Stimulated activated CD4-positive, alpha-beta T cell treated with anti-CD3 and anti-CD28 coated beads, Interleukin-12 subunit alpha, Interleukin-12 subunit beta, amount 100 ng/mL, for 48 hours (primary cell): ENCODE data around the gene PAN3.

Experiments
- DNase-seq, 3 donors: peaks; one replicate each; pipeline ENCODE4 v3.0.0-alpha.2; 2020; ENCODE audit warnings: low read depth in 2 of 3, low spot score in 1 of 3

The PAN3 gene

DNA sequence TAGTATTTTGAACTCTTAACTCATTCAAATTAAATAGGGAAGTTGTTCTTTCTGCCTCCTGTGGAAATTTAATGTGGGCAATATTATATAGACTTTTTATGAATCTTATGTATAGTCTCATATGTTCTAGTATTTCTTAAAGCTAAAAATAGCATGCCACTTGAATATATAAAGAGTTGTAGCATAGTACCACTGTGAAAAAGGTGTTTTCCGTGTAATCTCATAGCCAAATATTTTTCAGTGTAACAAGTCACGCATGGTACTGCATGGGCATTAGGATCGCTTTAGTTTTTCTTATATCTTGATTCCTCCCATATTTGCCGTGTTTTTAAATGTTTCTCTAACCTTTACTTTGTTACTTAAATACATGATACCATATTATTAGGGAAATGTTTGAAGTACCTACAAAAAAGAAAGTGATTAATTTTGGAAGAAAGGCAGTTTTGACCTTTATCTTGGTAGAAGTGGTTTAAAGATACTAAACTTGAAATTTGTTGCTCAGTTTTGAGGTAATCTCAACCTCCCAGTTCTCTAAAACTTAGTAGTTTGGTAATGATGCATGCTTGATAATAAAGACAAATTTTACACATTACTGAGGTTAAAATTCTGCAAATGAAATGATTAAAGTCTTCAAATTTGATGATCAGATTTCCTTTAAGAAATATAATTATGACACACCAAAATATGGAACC is 81.2 kb downstream of the PAN3 start:
- no peak for DNase-seq

DNA sequence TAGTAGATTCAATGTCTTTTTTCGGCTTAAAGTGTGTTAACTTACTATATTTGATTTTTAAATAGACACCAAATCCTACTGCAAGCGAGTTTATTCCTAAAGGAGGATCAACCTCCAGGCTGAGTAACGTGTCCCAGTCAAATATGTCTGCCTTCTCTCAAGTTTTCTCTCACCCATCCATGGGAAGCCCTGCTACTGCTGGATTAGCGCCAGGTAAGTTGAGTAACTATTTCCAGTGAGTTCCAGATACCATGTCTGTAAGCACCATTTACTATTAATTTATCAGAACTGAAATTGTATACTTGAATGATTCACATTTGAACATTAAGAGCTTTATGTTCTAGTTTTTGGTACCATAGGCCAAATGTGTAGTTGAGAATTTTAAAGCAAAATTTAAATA is 81.8 kb downstream of the PAN3 start:
- no peak for DNase-seq

DNA sequence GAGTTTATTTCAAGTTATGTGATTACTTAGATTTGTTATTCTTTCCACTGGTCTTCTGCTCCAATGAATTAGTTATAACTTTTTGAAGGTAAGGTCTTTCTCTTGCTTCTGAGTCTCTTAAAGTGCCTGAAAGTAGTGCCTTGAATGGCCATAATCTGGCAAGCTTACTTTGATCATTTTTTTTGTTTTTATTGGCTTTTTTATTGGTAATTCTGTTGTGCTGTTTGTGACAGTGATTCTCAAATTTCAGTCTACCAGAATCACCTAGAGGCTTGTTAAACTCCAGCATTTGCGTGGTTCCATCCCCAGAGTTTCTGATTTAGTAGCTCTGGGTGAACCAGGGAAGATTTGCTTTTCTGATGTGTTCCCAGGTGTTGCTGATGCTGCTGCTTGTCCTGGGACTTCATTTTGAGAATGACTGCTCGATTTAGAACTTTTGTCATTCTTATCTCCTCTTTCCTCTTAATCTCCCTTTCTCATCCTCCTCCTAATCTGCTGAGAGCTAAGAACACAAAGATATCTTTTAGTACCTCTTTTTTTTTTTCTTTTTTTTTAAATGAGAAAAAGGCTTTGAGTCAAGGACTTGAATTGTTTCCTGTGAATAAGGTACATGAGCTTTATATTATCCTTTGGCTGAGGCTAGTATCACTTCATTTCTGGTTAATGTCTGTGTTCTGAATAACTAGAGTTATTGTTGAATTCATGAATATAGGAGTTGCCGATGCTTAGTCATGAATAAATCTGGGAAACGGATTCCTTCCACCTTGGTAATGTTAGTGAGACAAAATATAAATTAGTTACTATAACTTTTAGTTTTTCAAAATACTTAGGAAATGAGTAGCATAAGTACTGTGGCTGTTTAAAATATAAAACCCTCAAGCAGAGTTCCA is 91.4 kb downstream of the PAN3 start:
- DNase-seq: no peak

DNA sequence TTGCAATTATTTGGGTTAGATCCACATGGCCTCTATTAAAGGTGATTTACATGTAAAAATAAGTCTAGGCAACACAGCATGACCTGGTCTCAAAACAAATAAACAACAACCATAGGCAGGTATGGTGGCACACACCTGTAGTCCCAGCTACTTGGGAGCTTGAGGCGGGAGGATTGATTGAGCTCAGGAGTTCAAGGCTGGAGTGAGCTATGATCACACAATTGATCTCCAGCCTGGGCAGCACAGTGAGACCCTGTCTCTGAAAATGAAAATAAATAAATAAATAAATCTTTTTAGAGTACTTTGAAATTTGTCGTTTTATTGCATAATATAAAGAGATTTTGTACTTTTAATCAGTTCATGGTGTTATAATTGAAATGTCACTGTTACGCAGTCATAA is 93.3 kb downstream of the PAN3 start:
- DNase-seq: no peak

DNA sequence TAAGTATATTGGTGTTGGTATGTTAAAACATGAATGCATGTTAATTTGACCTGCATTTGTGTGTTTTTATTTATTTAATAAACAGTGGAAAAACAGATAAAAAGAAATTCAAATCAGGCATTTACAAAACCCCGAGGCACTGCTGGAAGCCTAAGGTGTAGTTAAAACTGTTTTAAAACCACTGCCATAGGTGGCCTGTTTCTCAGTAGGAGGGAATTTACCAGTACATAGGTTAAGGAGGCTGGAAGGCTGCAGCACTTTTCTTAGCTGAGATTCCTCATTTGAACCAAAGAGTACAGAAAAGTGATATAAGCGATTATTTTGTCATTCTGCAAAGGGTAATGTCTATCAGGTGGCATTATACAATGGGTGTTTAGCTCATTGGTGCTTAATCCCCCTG is 99.6 kb downstream of the PAN3 start:
- no peak for DNase-seq

DNA sequence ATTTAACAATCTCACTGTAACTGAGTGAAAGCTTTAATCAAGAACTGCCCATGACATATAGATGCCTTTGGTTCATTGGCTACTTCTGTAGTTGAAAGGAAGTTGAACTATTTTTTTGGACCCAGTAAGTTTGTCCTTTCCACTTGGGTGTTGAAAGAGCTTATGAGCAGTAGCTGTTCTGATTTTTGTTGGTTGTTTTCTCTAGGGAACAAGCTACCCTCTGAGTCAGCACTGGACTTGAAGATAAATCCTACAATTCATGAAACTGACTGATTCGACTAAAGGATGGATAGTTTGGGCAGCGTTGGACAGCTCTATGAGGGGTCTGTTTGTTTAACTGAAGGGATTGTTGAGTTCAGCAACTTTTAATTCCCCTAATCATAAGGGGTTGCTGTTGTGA is 101.0 kb downstream of the PAN3 start:
- no peak for DNase-seq

DNA sequence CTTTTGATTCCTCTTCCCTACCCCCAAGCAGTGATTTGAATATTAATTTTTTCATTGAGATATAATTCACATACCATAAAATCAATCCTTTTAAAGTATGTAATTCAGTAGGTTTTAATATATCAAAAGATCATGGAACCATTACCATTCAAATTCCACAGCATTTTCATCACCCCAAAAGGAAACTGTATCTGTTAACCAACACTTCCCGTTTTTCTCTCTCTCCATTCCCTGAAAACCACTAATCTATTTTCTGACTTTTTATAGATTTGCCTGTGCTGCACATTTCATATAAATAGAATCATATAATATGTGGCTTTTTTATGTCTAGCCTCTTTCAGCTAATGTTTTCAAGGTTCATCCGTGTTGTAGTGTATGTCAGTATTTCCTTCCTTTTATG is 107.1 kb downstream of the PAN3 start:
- DNase-seq: no peak

DNA sequence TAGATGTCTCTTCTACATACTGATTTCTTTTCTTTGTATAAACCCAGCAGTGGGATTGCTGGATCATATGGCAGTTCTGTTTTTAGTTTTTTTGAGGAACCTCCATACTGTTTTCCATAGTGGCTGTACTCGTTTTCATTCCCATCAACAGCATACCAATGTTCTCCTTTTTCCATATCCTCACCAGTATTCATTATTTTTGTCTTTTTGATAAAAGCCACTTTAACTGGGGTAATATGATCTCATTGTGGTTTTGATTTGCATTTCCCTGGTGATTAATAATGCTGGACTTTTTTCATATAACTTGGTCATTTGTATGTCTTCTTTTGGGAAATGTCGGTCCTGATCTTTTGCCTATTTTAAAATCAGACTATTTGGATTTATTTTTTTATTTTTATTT is 108.5 kb downstream of the PAN3 start:
- no peak for DNase-seq

DNA sequence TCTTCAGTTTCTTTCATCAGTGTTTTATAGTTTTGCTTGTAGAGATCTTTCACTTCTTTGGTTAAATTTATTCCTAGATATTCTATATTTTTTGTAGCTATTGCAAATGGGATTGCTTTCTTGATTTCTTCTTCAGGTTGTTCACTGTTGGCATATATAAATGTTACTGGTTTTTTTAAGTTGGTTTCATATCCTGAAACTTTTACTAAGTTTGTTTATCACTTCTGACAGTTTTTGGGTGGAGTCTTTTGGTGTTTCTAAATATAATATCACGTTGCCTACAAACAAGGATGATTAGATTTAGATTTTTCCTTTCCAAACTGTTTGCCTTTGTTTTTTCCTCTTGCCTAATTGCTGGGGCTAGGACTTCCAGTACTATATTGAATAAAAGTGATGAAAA is 109.7 kb downstream of the PAN3 start:
- DNase-seq: no peak

DNA sequence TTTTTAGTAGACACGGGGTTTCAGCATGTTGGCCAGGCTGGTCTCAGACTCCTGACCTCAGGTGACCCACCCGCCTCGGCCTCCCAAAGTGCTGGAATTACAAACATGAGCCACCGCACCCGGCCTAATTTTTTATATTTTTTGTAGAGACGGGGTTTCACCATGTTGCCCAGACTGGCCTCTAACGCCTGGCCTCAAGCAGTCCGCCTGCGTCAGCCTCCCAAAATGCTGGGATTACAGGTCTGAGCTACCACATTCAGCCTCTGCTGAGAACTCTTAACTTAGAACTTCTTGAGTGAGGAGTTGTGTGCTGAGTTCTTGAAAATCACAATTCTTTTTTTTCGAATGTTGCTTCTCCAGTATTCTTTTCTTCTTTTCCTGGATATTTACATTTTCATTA is 112.2 kb downstream of the PAN3 start:
- DNase-seq: no peak

DNA sequence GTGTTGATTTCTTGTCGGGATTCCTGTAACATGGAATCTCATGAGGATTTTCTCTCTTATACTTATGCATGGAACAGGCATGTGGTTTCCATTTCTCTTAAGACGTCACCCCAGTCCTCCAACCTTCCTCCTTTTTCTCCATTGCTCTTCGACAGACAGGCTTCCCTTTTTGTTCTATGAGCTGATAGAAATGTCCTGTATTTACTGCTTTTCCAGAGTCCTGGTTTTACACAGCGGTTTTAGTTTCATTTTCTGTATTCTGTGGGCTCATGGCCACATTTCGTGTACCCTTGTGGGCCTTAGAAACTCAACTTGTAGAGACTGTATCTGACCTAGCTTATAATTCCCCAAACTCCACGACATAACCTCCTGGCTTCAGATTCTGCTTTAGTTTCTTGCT is 113.1 kb downstream of the PAN3 start:
- DNase-seq: no peak

DNA sequence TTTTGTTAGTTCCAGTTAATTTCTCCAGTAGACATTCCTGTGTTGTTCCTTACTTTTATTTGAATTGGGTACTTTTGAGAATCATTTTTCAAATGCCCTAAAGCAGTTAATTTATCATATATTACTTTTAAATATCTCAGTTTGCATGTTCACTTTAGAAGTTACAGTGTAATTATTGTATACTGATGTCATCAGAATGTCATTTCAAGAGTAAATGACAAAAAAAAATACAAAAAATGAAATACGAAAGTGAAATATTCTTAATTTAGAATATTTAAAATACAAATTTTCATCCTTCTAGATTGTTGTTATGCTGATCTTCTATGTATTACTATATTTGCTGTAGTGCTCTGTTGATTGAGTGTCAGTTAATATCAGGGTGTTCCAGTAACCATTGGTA is 114.2 kb downstream of the PAN3 start:
- DNase-seq: no peak

DNA sequence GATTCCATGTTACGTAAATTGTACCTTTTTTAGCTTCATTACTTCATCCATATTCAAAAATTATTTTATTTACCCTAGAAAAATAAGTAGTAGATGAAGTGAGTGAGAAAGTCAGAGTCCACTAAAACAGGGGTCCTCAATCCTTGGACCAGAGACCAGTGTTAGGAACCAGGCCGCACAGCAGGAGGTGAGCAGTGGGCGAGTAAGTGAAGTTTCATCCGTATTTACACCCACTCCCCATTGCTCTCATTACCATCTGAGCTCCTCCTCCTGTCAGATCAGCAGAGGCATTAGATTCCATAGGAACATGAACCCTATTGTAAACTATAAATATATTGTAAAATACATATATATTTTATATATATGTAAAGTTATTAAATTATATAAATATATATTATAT is 119.0 kb downstream of the PAN3 start:
- DNase-seq: no peak

DNA sequence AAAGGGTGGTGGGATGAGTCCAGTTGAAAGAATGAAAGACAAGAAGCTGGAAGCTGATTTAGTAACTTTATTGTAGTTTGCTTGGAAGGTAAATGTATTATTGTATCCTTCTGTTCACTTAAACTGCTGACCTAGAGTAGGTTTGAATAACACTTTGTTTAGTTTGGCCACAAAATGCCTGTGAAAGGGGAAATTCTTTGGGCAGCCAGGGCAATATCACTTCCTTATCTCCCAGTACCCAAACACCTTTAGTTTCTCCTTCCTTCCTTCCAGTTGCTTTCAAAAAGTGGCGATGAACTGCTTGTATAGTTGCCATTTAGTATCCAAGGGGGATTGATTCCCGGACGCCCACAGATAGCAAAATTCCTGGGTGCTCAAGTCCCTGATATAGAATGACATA is 120.1 kb downstream of the PAN3 start:
- DNase-seq: no peak

DNA sequence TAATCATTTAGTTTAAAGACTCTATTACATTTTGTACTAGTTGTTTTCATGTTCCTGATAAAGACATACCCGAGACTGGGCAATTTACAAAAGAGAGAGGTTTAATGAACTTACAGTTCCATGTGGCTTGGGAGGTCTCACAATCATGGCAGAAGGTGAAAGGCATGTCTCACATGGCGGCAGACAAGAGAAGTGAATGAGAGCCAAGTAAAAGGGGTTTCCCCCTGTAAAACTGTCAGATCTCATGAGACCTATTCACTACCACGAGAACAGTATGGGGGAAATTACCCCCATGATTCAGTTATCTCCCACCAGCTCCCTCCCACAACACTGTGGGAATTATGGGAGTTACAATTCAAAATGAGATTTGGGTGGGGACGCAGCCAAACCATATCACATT is 129.2 kb downstream of the PAN3 start:
- DNase-seq: no peak

DNA sequence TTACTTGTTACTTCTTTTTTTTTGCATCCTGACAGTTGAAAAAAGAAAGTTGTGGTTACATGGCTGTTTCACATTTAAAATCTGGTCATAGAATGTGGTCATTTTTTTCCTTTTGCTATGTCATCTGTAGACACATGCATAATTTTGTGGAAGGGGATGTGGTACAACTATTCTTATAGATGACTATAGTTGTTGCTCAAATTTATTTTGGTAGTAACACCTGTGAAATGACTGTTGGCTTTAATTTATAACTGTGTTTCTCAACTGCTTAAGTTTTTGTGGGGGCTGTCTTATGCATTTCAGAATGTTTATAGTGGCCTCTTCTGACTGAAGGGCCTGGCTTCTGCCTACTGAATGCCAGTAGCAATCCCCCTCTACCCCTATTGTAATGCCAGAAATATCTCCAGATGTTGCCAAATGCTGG is 130.5 kb downstream of the PAN3 start:
- no peak for DNase-seq

DNA sequence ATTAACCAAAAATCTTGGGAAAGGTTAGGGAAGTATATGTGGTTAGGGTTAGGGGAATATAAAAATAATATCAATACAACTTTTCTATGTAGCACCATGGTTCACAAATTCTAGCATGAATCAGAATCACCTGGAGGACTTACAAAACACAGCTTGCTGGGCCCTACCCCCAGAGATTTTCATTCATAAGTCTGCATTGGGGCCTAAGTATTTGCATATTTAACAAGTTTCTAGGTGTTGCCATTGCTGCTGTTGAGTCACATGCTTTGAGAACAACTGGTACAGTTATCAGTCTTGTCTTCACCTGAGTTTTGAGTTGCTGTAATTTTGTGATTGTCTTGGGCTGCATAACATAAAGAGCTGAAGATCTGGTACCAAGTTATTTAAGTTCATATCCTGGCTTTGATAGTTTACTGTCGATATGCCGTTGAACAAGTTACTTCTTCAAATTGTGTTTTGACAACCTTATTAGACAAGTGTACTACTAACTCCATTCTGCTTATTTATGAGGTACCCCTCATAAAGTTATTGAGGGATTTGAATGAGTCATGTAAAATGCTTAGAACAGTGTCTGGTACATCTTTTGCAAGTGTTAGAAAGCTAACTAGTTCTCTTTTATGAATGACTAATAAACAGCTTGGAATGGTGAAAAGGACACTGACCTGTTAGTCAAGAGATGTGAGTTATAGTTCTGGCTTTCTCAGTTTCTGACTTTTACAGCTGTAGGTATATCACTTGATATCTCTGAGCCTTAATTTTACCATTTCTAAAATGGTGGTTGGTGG is 132.9 kb downstream of the PAN3 start:
- DNase-seq: no peak

DNA sequence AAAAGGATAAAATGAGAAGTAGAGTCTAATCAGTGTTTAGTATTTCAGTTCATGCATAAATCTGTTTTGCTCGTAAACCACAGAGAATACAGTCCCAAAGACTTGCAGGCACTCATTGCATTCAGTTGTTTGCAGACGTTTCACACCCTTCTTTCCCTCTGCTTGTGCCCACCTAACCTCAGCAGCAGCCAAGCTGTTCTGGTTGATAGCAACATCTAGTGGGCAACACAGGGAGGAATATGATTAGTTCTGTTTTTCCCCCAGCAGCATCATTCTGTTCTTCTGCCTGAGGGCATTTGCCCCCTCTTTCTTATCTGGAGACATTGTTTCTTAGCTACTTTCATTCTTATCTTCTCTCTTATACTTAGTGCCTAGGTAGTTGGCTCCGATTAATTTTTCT is 135.6 kb downstream of the PAN3 start:
- DNase-seq: no peak

DNA sequence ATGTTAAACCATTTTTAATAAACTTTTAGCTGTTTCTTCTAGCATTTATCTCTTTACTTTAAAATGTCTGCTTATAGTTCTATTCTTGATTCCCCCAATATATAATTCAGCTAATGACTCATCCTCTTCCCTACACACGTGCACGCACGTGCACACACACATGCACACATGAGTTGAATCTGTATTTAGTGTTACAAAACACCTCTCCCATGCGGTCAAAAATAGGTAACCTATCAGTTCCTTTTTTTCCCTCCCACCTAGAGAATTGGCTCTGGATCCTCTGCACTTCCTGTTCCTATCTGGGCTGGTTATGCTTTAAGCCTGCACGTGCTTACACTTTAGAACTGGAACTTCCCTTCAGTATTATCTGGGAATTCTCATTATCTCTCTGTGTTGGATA is 144.1 kb downstream of the PAN3 start:
- DNase-seq: no peak

DNA sequence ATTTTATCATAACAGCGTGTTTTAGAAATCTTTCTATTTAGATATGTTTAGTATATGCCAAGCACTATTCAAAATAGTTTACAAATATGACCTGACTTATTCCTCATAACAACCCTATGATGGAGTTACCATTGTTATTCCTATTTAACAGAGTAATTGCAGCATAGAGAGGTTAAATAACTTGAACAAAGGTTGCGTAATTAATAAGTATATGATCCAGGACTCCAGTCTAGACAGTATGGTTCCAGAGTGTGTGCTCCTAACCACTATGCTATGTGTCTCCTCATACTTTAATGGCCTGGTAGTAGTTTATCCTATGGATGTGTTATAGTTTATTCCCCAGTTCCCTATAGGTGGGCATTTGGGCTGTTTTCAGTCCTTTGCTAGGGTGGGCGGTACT is 145.3 kb downstream of the PAN3 start:
- DNase-seq: no peak

DNA sequence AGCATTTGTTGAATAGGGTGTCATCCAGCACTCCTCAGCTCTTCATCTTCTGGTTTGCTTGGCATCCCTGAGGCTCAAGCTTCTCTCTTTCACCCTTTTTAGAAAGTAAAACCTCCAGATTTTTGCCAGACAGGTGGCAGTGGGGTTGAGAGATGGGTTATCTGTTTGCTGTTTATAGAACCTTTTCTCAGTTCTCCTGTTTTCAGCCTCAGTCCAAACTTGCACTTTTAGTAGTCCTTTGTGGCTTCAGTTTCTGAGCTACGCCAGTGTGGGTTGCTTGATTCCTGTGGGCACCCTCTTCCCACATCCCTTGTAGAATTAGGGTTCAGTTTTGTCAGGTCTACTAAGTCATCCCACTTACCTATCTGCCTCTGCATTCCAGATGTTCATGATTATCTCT is 147.9 kb downstream of the PAN3 start:
- DNase-seq: no peak

DNA sequence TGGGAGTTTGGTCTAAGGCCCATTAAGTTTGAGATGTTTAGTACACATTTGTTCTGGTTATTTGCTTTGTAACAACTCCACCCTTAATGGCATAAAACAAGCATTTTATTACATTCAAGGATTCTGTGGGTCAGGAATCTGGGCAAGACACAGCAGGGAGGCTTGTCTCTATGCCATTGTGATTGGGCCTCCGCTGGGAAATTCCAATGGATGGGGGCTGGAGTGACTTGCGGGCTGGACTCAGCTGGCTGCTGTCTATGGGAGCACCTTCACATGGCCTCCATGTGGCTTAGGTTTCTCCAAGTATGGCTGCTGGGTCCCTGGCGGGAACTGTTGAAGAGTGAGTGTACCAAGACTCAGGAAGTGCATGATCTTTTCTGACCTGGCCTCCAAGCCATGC is 159.0 kb downstream of the PAN3 start:
- no peak for DNase-seq
